K562 (cell line): ENCODE data around the gene SUCO. TPM values are rescaled to one million over a fixed set of nuclear protein-coding genes. Genes with fewer than 3 reads are reported as not detected.
A peak's percentile ranks its signal among the peaks of the same experiment; 100 is the strongest.

ENCODE experiments used
- CLOCK ChIP-seq: fragments of 250-450 bp; sonication (Bioruptor Pico); IDR thresholded peaks from 2 replicates; pipeline ENCODE4 v1.4.0; 2020; ENCODE audit warnings: mild to moderate bottlenecking, moderate library complexity, borderline replicate concordance
- ELF4 ChIP-seq: fragments of 450-650 bp; formaldehyde crosslinking; IDR thresholded peaks from 2 replicates; pipeline ENCODE4 v1.4.0; 2022; ENCODE audit warnings: missing genetic modification characterization
- HDAC1 ChIP-seq, 2 experiments: fragments of 450-650 bp; IDR thresholded peaks; 2 replicates each; pipeline ENCODE4 v1.6.1; 2016 to 2017; ENCODE audit warnings: inconsistent platforms in 1 of 2, mild to moderate bottlenecking in 1 of 2, moderate library complexity in 1 of 2
- HDAC2 ChIP-seq: fragments of 450-650 bp; IDR thresholded peaks from 2 replicates; pipeline ENCODE4 v1.6.1; 2016; ENCODE audit warnings: mild to moderate bottlenecking
- HDAC8 ChIP-seq: fragments of 450-650 bp; IDR thresholded peaks from 2 replicates; pipeline ENCODE4 v1.6.1; 2016; ENCODE audit warnings: mild to moderate bottlenecking, missing genetic modification characterization, moderate library complexity, missing compliant biosample characterization
- HEY1 ChIP-seq: fragments of 250-450 bp; sonication (Bioruptor Pico); IDR thresholded peaks from 2 replicates; pipeline ENCODE4 v1.5.0; 2020; ENCODE audit warnings: mild to moderate bottlenecking, moderate library complexity, borderline replicate concordance
- HIVEP1 ChIP-seq: fragments of 250-450 bp; sonication (Bioruptor Pico); IDR thresholded peaks from 2 replicates; pipeline ENCODE4 v1.4.0; 2020; ENCODE audit warnings: mild to moderate bottlenecking
- MAZ ChIP-seq, 2 experiments: fragments of 450-650 bp in 1 of 2; sonication (generic) in 1 of 2; formaldehyde crosslinking; IDR thresholded peaks in 1 of 2; conservative IDR thresholded peaks in 1 of 2; 2 replicates each; pipeline versions ENCODE4 v1.4.0 to v1.5.0; 2020; ENCODE audit warnings: mild to moderate bottlenecking in 1 of 2, missing genetic modification reagents in 1 of 2
- NCOA2 ChIP-seq, 2 experiments: fragments of 450-650 bp; IDR thresholded peaks; 2 replicates each; pipeline ENCODE4 v1.6.1; 2018; ENCODE audit warnings: mild to moderate bottlenecking in 2 of 2, moderate library complexity in 1 of 2; ENCODE audit not compliant: partially characterized antibody in 2 of 2
- REST ChIP-seq, 2 experiments: fragments of 450-650 bp; formaldehyde crosslinking in 1 of 2; IDR thresholded peaks; 2 replicates each; pipeline versions ENCODE4 v1.4.0 to v1.6.1; 2014 to 2020; ENCODE audit warnings: mild to moderate bottlenecking in 2 of 2, borderline replicate concordance in 1 of 2, low read depth in 1 of 2
- TEAD2 ChIP-seq: fragments of 450-650 bp; IDR thresholded peaks from 2 replicates; pipeline ENCODE4 v1.6.1; 2016; ENCODE audit warnings: missing genetic modification characterization, control low read depth, missing compliant biosample characterization
- XRCC3 ChIP-seq: fragments of 450-650 bp; IDR thresholded peaks from 2 replicates; pipeline ENCODE4 v1.6.1; 2017; ENCODE audit warnings: mild to moderate bottlenecking, moderate library complexity
- ZNF197 ChIP-seq: fragments of 200-800 bp; sonication (Bioruptor generic); IDR thresholded peaks from 2 replicates; pipeline ENCODE4 v1.6.1; 2016; ENCODE audit warnings: low read depth, missing genetic modification characterization, missing compliant biosample characterization
- polyA plus RNA-seq, 8 experiments: library from polyadenylated mRNA; depleted of rRNA in 4 of 8; stranded (reverse) in 5 of 8; unstranded in 3 of 8; fragments of >200 nt; fragmentation: Nextera tagmentation in 2 of 8; fragmentation: Illumina TruSeq in 1 of 8; extraction: Ambion mirVana in 2 of 8; extraction: Trizol in 1 of 8; gene quantifications; 2 replicates each; pipeline versions ENCODE4 v1.2.1 to v1.2.3, GENCODE V29; 2011 to 2014; ENCODE audit warnings: inconsistent platforms in 1 of 8, missing spikeins in 1 of 8
- total RNA-seq, 7 experiments: library from RNA; depleted of rRNA in 6 of 7; stranded (reverse); fragments of >200 nt in 6 of 7; fragmentation: Illumina TruSeq in 2 of 7; extraction: Trizol in 2 of 7; gene quantifications; 2 replicates each; pipeline versions ENCODE4 v1.2.1 to v1.2.3, GENCODE V29; 2011 to 2021; ENCODE audit warnings: low replicate concordance in 1 of 7
- TF ChIP-seq, protein P1 (sequence below): sonication (generic); formaldehyde crosslinking; IDR thresholded peaks from 2 replicates; pipeline ENCODE4 v1.8.1; 2023; ENCODE audit warnings: mild to moderate bottlenecking, missing genetic modification reagents, moderate library complexity

Gene SUCO
- total and polyA plus RNA-seq, 9 of the 15 experiments (the other 6 are each of a cell fraction or from before 2014, with no cell fraction given), result 2.5 to 20.6 (median 14.3) TPM

- no peak for TF ChIP-seq CLOCK
- TF ChIP-seq, protein P1, sequence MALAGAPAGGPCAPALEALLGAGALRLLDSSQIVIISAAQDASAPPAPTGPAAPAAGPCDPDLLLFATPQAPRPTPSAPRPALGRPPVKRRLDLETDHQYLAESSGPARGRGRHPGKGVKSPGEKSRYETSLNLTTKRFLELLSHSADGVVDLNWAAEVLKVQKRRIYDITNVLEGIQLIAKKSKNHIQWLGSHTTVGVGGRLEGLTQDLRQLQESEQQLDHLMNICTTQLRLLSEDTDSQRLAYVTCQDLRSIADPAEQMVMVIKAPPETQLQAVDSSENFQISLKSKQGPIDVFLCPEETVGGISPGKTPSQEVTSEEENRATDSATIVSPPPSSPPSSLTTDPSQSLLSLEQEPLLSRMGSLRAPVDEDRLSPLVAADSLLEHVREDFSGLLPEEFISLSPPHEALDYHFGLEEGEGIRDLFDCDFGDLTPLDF (CRISPR knock-in tag), result 0 out of 2 replicates have a peak, but pooled peaks have one; percentile 36
- no peak for TF ChIP-seq HIVEP1
- TF ChIP-seq MAZ (CRISPR knock-in tag; conservative IDR thresholded peaks at IDR 0.05 in 1 of 2, IDR thresholded peaks at IDR 0.05 in 1 of 2), result no peak
- TF ChIP-seq ELF4 (CRISPR knock-in tag), result peak; percentile 52; the same call in 1 of the 2 replicates
- no peak for TF ChIP-seq ZNF197
- TF ChIP-seq NCOA2 (IDR thresholded peaks at IDR 0.05; ENCODE audit: partially characterized antibody in 2 of 2), result no peak
- TF ChIP-seq TEAD2 (tag), result no peak
- peak; percentile 15; the same call in 1 of the 2 replicates for TF ChIP-seq REST (IDR thresholded peaks at IDR 0.05; ENCODE audit: borderline replicate concordance)
- no peak for TF ChIP-seq REST (CRISPR knock-in tag; IDR thresholded peaks at IDR 0.05; ENCODE audit: low read depth)
- no peak for TF ChIP-seq XRCC3
- TF ChIP-seq HDAC1 (IDR thresholded peaks at IDR 0.05), result 0 out of 4 replicates have a peak, but pooled peaks of 1 of the 2 experiments have one; percentile 33
- no peak for TF ChIP-seq HDAC8
- TF ChIP-seq HEY1 (CRISPR knock-in tag), result no peak
- no peak for TF ChIP-seq HDAC2
Observed at GRCh38 chr1:172537827-172538391, 5.0 kb downstream of the SUCO start (continued).
